GM23248 (cell line): ENCODE data around the gene ABCG1.

Experiments used
- EZH2 ChIP-seq: fragments of 200-600 bp; sonication (generic); IDR thresholded peaks from 2 replicates; pipeline ENCODE4 v1.6.1; 2018; ENCODE audit warnings: antibody characterized with exemption, mild to moderate bottlenecking; ENCODE audit not compliant: insufficient read depth, poor library complexity, severe bottlenecking
- EZH2phosphoT487 ChIP-seq: fragments of 200-600 bp; sonication (generic); IDR thresholded peaks from 2 replicates; pipeline ENCODE4 v1.6.1; 2018; ENCODE audit warnings: antibody characterized with exemption, moderate library complexity, mild to moderate bottlenecking, low read depth; ENCODE audit not compliant: insufficient read depth

DNA sequence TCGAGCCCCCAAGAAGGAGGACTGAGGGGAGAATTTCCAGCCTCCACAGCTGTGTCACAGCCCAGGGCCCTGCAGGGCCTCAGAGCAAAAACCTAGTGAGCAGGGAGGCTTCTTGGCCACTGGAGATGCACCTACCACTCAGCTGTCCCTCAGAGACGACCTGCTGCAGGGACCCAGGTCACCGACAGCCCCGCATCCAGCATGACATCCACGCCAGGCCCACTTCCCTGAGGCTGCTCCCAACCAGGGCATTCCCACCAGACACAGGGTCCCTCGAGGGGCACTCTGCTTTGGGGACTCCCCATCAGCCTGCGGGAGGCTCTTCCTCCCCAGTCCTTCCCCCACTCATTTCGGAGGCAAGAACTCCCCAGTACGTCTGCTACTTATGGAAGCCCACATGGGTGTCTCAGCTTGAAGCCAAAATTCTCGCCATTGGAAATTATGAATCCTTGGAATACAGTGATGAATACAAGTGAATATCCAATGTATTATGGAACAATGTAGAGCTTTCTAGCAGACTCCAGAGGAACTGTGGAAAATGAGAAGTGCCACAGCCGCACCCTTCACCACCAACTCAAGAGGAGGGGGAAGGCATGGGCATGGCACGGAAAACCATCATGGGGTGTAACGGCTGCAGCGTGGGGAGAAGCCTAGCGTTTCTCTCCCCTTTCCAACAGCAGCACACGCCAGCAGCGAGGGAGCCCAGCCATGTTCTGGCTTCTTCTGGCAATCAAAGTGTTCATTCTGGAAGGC is 89.4 kb downstream of the ABCG1 start:
- TF ChIP-seq EZH2 (no peak), EZH2phosphoT487 (no peak)
